Activated T-cell treated with anti-CD3 and anti-CD28 coated beads, Interleukin-2, amount 50 U/mL, for 1 hour (primary cell): ENCODE measurements around the gene BTBD2.
A peak's percentile ranks its signal among the peaks of the same experiment; 100 is the strongest.

Experiments used
- DNase-seq: peaks from one replicate; pipeline ENCODE4 v3.0.0-alpha.2; 2020

The BTBD2 gene

DNA sequence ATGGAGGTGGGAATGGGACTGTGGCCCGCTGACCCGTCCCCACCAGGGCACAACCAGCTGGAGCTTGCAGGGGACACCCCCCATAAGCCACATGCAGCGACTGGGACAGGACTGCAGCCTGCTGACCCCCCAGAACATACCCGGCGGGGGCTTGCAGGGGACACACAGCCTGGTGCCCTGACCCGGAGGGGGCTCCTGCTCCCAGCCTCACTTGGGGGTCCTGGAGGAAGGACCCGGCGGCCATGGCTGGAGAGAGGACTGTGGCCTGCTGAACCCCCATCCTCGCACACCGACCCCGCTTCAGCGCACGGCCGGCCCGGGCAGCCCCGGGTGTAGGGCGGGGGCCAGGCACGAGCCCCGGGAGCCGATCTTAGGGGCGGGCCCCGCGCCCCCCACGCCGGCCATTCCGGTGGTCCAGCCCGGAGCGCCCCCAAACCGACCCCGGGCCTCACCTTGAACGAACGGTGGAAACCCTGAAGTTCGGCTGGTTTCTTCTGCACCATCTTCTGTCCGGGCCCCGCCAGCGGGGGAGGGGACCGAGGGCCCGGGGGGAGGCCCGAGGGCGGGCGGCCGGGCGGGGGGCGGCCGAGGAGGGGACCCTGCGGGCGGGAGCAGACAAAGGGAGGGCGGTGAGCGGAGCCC is 35.0 kb upstream of the BTBD2 start:
- DNase-seq: no peak

DNA sequence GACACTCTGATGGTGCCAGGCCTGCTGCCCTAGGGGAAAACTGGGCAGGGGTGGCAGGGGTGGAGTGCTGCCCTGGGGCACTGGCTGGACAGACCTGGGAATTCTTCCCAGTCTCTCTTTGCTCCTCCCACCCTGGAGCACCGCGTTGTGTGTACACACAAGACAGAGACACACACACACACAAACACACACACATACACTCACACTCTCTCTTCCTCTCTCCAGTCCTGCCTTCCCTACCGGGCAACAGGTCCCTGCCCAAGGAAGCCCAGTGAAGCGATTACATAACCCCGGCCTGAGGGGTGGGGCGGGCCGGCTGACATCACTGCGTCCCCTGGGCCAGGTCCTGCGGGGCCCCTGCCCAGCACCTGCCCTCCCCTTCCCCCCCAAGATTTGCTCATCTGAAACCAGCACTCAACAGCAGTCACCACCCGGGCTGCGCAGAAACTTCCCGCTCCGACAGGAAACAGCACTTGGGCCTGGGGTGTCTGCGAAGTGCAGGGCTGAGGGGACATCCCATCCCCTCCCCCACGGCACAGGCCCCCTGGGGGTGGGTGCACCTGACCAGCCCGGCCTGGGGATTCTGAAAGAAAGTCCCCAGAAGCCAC is 34.3 kb upstream of the BTBD2 start:
- peak; percentile 68 for DNase-seq

DNA sequence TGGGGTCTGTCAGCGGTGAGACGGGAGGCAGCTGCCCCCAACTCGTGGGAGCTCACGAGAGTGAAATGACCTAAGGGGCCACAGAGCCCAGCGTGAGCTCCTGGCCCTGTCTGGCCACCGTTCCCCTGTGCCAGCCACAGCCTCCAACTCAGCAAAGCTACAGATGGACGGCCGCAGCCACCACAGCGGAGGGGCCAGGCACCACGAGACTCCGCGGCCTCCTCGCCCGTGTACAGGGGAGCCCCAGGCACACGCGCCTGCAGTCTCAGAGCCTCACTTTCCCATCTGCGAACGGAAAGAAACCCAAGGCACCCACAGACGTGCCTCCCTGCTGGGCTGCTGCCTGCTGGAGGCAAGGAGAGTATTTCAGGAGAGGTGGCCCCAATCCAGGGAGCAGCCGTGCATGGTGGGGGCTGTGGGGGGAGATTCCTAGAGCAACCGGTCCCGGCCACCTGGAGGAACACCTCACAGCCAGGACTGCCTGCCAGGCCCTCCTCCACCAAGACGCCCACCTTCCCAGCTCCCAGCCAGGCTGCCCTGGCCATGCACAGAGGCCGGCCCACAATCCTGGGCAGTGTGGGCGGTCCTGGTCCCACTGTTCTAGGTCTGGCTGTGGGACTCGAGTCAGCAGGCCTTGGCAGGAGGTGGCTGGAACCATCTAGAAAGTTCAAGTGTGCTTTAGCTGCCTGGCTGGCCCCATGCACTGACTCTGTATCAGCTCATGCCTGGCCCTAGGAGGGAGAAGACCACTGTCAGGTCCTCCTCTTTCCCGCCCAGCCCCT is 33.6 kb upstream of the BTBD2 start:
- DNase-seq: no peak

DNA sequence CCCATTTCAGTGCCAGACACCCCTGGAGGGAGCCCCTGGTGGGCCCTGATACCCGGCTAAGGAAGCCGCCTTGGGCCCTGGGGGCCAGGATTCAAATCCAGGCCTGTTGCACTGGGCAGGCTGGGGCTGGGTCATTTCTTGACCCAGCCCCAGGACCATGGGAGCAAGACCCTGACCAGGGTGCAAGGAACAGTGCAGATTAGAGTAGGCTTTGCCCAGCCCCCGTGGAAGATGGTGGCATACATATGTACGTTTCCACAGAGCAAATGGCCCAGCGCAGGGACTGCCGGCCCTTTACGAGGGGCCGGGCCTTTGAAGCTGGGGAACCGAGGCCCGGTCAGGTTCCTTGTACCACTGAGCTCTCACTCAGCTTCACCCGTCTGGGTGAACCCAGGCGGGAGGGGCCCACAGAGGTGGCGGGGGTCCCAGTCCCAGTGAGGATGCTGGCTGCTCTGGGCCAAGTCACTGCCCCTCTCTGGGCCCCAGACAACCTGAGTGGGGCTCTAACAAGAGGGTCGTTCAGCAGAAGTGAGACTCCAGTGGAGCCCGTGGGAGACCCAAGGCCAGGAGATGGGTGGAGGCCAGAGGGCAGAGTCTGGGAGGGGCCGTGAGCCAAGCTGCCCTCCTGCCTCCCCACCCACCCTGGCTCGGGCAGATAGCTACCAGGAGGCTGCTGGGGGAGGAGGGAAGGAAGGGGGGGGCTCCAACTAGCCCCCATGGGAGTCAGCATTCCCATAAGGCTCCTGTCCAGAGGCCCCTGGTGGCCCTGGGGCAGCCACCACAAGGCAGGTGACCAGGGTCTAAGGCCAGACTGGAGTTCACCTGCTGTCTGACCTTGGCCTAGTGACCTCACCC is 32.8 kb upstream of the BTBD2 start:
- DNase-seq: no peak

DNA sequence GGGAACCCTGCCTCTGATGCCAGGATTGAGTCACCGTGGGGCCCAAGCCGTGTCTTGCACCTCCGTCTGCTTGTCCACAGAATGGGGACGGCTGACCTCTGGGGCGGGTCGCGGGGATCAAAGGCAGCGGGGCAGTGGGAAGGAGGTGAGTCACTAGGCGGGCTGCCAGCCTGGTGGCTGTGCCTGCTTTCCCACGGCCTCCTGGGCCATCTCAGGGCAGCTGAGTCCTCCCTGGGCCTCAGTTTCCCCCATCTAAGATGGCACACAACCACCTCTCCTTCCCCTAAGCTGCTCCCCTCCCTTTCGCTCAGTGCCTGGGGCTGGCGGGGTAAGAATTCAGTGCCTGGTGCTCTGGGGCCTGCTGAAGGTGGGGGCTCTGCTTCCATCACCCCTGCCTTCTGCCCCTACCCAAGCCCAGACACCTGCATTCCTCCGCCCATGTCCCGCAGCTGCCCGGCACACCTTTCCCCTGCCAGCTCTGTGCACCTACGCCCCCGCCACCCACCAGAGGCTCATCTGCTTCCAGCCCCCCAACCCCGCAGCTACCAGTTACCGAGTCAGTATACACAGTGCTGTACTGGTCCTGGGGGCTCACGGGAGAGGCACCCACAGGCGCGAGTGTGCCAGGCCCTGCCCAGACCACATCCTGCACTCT is 32.1 kb upstream of the BTBD2 start:
- DNase-seq: no peak

DNA sequence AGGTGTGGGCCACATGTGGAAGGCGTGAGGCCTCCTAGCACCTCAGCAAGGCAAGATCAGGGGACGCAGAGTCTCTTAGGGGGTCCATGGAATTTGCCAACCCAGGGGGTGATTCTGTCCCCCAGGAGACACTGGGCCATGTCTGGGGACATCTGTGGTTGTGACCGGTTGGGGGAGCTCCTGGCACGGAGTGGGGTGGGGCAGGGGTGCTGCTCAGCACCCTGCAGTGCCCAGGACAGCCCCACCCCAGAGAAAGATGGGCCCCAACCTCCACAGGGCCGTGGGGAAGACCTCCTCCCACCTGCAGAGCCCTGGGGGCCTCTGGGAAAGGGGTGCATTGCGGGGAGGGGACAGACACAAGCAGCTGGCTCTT is 31.5 kb upstream of the BTBD2 start:
- DNase-seq: no peak

DNA sequence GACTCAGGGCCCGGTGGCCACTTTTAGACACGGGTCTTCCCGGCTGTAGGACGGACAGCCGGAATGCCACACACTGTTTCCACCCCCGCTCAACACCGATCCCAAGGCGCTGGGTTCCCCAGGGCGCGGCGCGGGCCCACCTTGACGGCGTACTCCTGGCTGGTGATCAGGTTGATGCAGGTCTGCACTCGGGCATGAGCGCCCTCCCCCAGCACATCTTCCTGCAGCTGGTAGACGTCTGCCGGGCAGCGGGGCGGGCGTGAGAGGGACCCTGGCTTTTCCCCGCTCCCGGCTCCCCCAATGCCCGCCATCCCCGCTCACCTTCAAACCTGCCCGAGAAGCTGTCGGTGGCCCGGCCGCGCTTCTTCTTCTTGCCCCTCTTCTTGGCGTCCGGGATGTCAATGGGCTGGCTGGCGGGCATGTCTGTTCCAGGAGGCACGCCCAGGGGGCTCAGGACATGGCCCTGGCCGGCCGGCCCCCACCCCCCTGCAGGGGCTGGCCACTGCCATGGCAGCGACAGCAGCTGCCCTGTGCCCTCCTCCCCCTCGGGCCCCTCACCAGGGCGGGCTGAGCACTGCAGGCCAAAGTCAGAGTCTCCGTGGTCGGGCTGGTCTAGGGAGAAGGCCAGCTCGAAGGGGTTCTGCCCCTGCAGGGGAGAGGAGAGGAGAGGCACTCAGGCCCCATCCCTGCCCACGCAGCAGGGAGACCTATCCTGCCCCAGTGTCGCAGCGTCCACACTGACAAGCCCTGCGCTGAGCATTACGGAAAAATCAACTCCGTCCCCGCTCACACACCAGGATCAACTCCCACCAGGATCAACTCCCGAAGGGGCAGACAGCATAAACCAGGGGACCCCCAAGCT is 30.8 kb upstream of the BTBD2 start:
- no peak for DNase-seq

DNA sequence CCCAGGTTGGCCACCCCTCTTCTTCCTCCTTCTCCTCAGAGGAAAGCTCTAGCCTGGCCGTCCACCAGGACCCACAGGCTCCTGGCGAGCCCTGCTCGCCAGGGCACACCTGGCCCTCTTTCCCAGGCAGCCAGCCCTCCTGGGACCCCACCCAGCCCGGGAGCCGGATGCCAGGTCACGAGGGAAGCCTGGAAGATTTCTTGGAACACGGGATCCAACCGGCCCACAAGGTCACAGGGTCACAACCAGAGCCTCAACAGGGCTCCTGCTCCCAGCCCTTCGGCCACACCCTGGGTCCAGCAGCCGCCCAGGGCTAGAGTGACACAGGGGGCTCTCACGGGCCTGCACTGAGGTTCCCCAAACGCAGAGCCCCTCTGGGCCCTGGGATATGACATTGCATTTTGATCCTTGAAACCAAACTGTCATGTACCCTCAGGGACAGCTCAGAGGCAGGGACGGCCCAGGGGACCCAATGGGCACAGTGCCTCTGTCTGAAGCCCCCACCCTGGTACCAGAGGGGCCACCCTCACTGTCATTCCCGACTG is 30.1 kb upstream of the BTBD2 start:
- DNase-seq: no peak

DNA sequence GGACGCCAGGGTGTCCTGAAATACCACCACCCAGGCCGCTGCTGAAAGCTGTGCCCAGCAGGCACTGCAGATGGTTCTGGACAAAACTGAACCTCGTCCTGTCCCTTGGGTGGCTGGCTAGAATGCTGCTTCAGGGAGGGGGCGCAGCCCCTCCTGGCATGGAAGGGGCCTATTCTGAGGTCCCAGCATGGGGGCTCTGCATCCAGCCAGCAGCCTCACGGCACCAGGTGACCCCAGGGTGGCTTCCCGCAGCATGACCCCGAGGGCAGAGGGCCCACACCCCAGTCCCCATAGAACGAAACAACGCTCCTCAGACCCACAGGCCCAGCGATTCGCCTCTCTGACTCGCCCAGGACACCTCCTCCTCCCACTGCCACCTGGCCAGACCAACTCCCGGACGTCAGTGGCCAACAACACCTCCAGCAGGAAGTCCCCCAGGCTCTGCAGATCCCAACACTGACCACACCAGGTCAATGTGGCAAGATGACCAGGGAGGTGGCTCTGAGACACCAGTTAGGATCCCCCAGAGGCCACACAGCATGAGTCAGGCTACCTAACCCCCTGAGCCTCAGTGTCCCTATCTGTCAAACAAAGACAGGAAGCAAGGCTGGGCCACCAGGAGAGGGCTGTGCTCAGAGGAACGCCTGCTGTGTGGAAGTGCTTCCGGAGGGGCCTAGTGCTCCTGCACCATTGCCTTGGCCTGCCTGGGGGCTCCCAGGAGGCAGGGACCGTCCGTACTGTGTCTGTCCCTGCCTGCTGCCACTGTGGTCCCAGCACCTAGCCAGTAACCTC is 29.4 kb upstream of the BTBD2 start:
- no peak for DNase-seq

DNA sequence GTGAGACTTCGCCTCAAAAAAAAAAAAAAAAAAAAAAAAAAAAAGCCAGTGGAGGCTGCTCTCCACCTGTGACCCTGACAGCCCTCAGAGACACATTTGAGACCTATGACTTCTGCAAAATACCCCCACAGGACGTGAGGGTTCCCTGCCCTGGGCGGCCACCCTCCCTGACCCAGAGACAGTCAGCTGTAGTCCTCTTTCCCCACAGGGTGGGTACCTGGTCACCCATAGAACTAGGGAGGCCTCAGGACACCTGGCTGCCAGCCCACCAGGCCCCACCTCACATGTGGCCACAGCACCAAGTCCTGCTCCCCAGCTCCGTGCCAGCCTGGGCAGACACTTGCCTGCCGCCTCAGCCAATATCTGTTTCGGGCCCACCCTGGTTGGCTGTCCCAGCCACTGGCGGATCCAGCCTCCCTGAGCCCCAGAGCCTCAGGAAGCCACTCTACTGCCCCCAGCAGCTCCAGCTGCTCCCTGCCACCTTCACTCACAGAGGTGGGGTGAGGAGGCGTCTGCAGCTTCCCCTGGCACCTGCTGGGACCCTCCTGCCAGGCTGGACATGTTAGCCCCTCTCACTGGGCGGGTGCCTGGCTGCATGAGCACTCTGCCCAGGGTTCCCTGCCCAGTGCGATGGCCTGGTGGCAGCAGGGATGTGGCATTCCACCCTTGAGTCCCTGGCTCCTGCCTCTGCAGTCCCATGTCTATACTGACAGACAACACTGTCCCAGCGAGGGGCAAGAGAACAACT is 28.6 kb upstream of the BTBD2 start:
- peak; percentile 36 for DNase-seq

DNA sequence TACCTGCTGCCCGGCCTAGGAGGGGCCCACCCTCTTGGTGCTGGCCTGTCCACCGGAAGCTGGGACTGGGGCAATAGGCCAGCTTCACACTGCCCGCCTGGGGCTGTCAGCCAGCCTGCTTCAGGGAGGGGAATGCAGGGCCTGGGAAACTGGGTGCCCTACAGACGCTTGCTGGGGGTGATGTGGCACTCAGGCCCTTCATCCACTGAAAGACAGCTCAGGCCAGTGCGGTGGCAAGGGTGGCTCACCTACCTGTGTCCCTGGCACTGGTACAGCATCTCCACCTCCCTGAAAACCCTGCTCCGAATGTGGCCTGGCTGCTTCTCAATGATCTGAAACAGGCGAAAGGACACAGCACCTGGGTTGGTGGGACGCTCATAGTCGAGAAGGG is 27.7 kb upstream of the BTBD2 start:
- DNase-seq: peak; percentile 32

DNA sequence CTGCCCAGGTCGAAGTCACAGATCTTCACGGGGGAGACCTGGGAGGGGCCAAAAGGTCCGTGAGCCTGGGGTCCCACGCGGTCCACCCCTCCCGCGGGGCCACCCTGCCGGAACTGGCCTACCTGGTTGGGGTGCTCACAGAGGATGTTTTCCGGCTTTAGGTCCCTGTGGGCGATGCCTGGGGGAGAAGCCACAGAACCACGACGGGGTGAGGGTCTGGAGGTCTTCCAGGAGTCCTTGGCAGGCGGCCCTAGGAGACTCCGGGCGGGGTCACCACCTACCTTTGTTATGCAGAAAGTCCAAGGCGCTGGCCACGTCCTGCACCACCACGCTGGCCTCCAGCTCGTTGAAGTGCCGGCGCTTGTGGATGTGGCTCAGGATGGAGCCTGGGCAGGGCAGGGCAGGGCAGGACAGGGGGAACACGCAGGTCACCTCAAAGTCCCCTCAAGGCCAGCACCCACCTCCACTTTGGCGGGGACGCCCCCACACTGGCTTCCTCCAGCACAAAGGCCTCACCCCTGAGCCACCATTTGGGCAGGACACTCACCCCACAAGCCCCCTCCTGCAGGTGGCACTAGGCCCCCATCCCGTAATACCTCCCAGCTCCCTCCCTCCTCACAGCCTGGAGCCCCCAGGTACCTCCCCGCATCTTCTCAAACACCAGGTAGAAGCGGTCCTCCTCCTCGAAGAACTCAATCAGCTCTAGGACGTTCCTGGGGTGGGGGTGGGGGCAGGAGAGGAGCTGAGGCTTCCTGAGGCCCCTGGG is 27.2 kb upstream of the BTBD2 start:
- peak; percentile 45 for DNase-seq

DNA sequence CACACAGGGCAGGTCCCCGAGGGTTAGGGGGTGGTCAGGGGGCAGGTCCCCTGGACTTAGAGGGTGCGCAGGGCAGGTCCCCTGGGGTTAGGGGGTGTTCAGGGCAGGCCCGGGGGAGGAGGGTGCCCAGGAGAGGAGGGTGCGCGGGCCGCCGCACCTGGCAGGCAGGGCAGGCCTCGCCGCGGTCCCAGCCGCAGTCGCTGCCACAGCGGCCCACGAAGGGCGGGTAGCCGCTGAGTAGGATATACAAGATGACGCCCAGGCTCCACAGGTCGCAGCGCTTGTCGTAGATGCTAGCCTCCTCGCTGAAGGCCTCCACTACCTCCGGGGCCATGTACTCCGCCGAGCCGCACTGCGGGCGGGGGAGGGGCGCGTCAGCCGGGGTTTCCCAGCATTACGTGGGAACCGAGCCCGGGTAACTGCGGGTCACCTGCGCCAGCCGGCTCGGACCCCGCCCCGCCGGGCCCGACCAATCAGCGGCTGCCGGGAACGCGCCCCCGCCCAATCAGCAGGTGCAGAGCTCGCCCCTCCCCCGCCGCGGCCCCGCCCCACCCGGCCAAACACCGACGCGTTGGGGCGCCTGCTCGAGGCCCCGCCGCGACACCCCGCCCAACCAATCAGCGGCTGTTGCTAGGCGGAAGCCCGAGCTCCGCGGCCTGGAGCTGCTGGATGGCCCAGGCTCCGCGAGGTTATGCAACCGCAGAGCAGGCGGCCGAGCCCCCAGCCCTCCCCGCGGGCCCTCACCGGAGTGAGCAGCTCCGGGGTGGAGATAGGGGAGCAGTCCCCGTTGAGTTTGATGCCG is 26.4 kb upstream of the BTBD2 start:
- DNase-seq: peak; percentile 100

DNA sequence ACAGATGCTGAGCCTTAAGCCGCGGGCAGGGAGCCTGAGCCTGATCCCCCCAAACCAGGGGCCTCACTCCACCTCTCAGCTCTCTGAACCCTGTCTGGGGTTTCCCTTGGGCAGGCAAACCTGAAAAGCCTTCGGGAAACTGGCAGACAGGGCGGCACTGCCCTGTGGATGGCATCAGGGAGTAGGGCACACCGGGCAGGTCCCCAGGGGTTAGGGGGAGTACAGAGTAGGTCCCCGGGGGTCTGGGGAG is 25.8 kb upstream of the BTBD2 start:
- DNase-seq: no peak

DNA sequence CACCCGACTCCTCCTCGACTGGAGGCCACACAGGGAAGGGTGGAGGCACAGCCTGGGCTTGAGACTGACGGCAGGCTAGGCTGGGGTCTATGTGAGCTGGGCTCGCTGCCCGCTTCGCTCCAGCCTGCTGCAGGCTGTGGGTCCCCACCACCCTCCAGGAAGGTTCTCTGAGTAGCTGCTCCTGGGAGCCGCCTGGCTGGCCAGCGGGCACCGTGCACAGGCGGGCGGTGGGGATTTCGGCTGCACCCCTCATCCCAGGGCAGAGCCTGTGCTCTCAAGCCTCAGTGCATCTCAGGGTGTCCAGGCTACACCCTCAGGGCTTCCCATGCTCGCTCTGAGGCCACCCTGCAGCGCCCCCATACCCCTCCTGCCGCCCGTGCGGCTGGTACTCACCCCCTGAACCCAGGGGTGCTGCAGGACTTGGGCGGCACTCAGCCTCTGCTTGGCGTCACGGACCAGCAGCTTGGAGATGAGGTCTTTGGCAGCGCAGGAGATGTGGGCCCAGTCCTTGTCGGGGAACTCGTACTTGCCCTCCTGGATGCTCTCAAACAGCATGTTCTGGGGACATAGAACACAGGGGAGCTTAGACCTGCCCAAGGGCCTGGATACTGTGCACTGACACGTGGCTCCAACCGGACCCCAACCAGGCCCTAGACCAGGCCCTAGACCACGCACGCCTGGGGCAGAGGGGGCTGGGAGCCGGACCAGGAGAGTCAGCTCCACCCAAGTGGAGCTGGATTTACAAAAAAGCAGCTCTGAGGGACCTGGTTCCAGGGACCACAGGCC is 25.3 kb upstream of the BTBD2 start:
- no peak for DNase-seq

DNA sequence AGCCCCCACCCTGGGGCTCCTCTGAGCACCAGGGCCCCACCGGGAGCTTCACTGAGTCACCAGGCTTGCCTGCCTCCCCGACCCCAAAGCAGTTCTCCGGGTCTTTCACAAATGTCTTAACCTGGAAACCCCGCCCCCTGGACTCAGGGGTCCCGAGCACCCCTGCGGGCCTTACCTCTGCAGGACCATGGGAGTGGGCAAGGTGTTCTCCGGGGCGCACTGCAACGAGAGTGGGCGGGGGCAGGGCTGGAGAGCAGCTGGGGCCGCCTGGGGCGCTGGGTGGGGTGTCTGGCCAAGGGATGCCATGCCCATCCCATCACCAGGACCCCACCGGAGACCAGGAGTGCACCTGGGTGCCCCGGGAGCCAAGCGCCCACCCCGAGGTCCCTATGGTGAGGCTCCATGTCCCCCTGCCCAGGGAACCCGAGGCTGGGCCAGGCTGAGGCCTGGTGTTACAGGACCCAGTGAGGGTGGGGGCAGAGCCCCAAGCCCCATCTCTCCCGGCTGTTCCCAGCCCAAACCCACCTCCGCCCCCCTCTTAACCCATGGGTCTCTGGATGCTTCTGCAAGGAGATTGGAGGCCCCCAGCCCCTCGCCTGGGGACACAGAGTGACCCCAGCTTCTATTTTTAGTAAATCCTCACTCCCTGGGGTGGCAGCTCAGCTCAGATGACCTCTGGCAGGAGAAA is 24.6 kb upstream of the BTBD2 start:
- no peak for DNase-seq
